ENCODE results near the gene TSHZ2. TPM values are rescaled to one million over a fixed set of nuclear protein-coding genes. Genes with fewer than 3 reads are reported as not detected.

The TSHZ2 gene
- total and polyA plus RNA-seq, 9 of the 15 experiments (the other 6 are each of a cell fraction or from before 2014, with no cell fraction given): 0.03 to 0.20 (median 0.05) TPM; not detected in 4

DNA sequence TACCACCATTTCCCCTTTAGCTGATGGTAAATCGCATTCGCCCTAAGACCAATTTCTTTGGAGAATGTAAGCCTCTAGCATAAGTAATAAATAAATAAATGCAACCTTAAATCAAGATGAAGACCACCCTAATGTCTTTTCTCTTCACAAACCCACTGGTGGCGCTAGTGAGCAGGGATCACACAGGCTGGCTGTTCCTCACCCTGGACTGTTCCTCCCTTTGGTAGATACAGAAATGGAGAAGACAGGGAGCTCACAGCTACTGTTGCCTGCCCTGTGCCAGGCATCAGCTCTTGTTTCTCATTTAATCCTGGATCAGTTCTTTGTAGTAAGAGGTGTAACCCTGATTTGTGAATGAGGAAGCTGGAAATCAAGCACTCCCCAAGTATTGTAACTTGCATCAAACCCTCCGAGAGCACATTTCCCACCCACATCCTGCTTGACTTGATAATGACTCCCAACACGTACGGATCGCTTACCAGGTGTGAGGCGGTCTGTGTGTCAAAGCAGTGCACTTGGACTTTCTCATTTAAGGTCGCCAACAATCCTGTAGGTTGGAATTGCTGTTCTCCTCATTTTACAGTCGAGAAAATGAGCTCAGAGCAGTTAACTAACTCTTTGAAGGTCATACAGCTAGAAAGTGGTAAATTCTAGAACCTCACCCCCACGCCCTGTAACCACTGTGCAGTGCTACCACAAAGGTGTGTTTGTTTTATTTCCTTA lies 236.1 kb downstream of the TSHZ2 start:
- Histone ChIP-seq H3K27me3 (ENCODE audit: control insufficient read depth in 2 of 2, insufficient read depth in 2 of 2, low read length in 2 of 2) (peaks cover 0 to 6% of the 10 kb centered on the region in 2 experiments; a peak in 1 of 5 replicates), H2AFZ (ENCODE audit: low read depth, low read length) (peak overlapping the region; percentile 40), H3K36me3 (ENCODE audit: control insufficient read depth, insufficient read depth, low read length) (no peaks in the 10 kb centered on the region), H3K9me1 (ENCODE audit: control insufficient read depth, insufficient read depth, low read length) (no peaks in the 10 kb centered on the region), H3K9me3 (replicated peaks; ENCODE audit: control insufficient read depth, insufficient read depth, low read depth, low read length) (no peaks in the 10 kb centered on the region), H4K20me1 (replicated peaks; ENCODE audit: control insufficient read depth, insufficient read depth, low read length) (no peaks in the 10 kb centered on the region), H3K27ac (ENCODE audit: extremely low read depth, low read depth, low read length) (no peak overlapping the region), H3K9ac (ENCODE audit: insufficient read depth in 1 of 2, low read depth in 2 of 2, low read length in 2 of 2) (no peak overlapping the region; a peak in 1 of 4 replicates), H3K4me3 (no peak overlapping the region), H3K4me2 (ENCODE audit: insufficient read depth, low read length) (peak overlapping the region; percentile 39; the same call in 1 of the 2 replicates), H3K79me2 (ENCODE audit: control insufficient read depth, insufficient read depth, low read length) (no peaks in the 10 kb centered on the region), H3K4me1 (replicated peaks in 1 of 2; ENCODE audit: control insufficient read depth in 2 of 2, insufficient read depth in 2 of 2, low read length in 2 of 2) (peaks cover 0 to 2% of the 10 kb centered on the region in 2 experiments; a peak in 2 of 5 replicates)
- 9% methylated on average over 11 of the region's 11 CpGs for WGBS (ENCODE audit: insufficient coverage, low coverage, missing lambda C conversion rate)
- BruUV-seq (replicated peaks): no TSS peak
- ATAC-seq (peak; percentile 83), FAIRE-seq (no peak), DNase-seq (ENCODE audit: extremely low read depth in 1 of 4, low spot score in 3 of 4) (peak; percentile 20 to 48 (median 32))
- ChIA-PET CTCF (ENCODE audit: low intra/inter-chr PET ratio) (no interaction called here), POLR2A (interaction anchor here (0.6 to 1.3 kb wide), 5 partner anchors 10 to 679 kb away, joined by 3 read pairs; no protein-coding TSS in a partner anchor)
- in situ Hi-C loops (cut with MboI): no loop called here
- intact Hi-C loops (cut with micrococcal nuclease): loop anchor here (5.0 to 10.0 kb wide), 3 partner anchors 339 to 857 kb away; no protein-coding TSS in a partner anchor
- no peak for TF ChIP-seq RFX5 (IDR thresholded peaks at IDR 0.05; ENCODE audit: low read depth, low read length)
- TF ChIP-seq SPI1 (IDR thresholded peaks at IDR 0.05; ENCODE audit: borderline replicate concordance, low read depth, low read length): peak; percentile 40; the same call in 1 of the 2 replicates
- no peak for TF ChIP-seq CBX8 (IDR thresholded peaks at IDR 0.05; ENCODE audit: borderline replicate concordance, extremely low read depth, low read depth, low read length, poor library complexity, severe bottlenecking)
- TF ChIP-seq PRPF4 (IDR thresholded peaks at IDR 0.05; ENCODE audit: insufficient read depth, low read depth, low read length, poor library complexity, severe bottlenecking): no peak
- no peak for TF ChIP-seq ZNF384 (IDR thresholded peaks at IDR 0.05; ENCODE audit: low read depth, low read length)
- no peak for TF ChIP-seq SIX5 (IDR thresholded peaks at IDR 0.05; ENCODE audit: borderline replicate concordance in 1 of 2, insufficient read depth in 1 of 2, low read depth in 1 of 2, low read length in 2 of 2)
- TF ChIP-seq NR2C2 (CRISPR knock-in tag; IDR thresholded peaks at IDR 0.05): no peak
- no peak for TF ChIP-seq NR2C2 (tag; IDR thresholded peaks at IDR 0.05)
- TF ChIP-seq PHF21A (IDR thresholded peaks at IDR 0.05; ENCODE audit: borderline replicate concordance, low read depth): no peak
- TF ChIP-seq, protein P1, sequence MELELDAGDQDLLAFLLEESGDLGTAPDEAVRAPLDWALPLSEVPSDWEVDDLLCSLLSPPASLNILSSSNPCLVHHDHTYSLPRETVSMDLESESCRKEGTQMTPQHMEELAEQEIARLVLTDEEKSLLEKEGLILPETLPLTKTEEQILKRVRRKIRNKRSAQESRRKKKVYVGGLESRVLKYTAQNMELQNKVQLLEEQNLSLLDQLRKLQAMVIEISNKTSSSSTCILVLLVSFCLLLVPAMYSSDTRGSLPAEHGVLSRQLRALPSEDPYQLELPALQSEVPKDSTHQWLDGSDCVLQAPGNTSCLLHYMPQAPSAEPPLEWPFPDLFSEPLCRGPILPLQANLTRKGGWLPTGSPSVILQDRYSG (tag; conservative IDR thresholded peaks at IDR 0.05; ENCODE audit: low read depth): no peak
- no peak for TF ChIP-seq SMAD1 (IDR thresholded peaks at IDR 0.05; ENCODE audit: low read depth, low read length, partially characterized antibody)
- TF ChIP-seq, protein P2, sequence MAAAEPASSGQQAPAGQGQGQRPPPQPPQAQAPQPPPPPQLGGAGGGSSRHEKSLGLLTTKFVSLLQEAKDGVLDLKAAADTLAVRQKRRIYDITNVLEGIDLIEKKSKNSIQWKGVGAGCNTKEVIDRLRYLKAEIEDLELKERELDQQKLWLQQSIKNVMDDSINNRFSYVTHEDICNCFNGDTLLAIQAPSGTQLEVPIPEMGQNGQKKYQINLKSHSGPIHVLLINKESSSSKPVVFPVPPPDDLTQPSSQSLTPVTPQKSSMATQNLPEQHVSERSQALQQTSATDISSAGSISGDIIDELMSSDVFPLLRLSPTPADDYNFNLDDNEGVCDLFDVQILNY (CRISPR knock-in tag; IDR thresholded peaks at IDR 0.05): no peak
- no peak for TF ChIP-seq RNF2 (IDR thresholded peaks at IDR 0.05)
- peak in 1 of 2 experiments; percentile 51; a peak in 2 of 4 replicates for TF ChIP-seq RAD21 (CRISPR knock-in tag; conservative IDR thresholded peaks at IDR 0.05 in 1 of 2, IDR thresholded peaks at IDR 0.05 in 1 of 2)
- no peak for TF ChIP-seq BCL6 (CRISPR knock-in tag; IDR thresholded peaks at IDR 0.05)
- TF ChIP-seq ZNF75A (CRISPR knock-in tag; IDR thresholded peaks at IDR 0.05): no peak
